Measurements from ENCODE around the gene TIRAP. TPM values are rescaled to one million over a fixed set of nuclear protein-coding genes. Genes with fewer than 3 reads are reported as not detected.

Gene TIRAP
- total RNA-seq, 2 donors from 2014 or later = 17.0 to 22.7 TPM

- no peak for DNase-seq
These were observed 53.2 kb downstream of the TIRAP start for GRCh38 chr11:126336138-126336541.

GRCh38 chr11:126336671-126337101, 53.8 kb downstream of the TIRAP start:
- DNase-seq (no peak), ATAC-seq (no peak)
- intact Hi-C loops (cut with DNase I, micrococcal nuclease) = no loop called here

More at GRCh38 chr11:126336138-126336541, 53.2 kb downstream of the TIRAP start:
- ATAC-seq = no peak
- intact Hi-C loops (cut with DNase I, micrococcal nuclease) = no loop called here

GRCh38 chr11:126337126-126337473, 54.2 kb downstream of the TIRAP start:
- ATAC-seq = no peak
- intact Hi-C loops (cut with DNase I, micrococcal nuclease) = no loop called here
- DNase-seq = no peak

GRCh38 chr11:126337474-126338241, 54.8 kb downstream of the TIRAP start:
- no peak for DNase-seq
- ATAC-seq = no peak
- intact Hi-C loops (cut with DNase I, micrococcal nuclease) = no loop called here

- ATAC-seq = no peak
- intact Hi-C loops (cut with DNase I, micrococcal nuclease) = no loop called here
- no peak for DNase-seq
These were observed 55.6 kb downstream of the TIRAP start for GRCh38 chr11:126338346-126339055.

GRCh38 chr11:126339073-126339862, 56.4 kb downstream of the TIRAP start:
- no peak for ATAC-seq
- intact Hi-C loops (cut with DNase I, micrococcal nuclease) = no loop called here
- no peak for DNase-seq

GRCh38 chr11:126339863-126340434, 57.1 kb downstream of the TIRAP start:
- ATAC-seq (no peak), DNase-seq (no peak)
- intact Hi-C loops (cut with DNase I, micrococcal nuclease) = no loop called here

- no peak for ATAC-seq
- no peak for DNase-seq
- intact Hi-C loops (cut with DNase I, micrococcal nuclease) = no loop called here
These were observed 58.2 kb downstream of the TIRAP start for GRCh38 chr11:126340960-126341606.

GRCh38 chr11:126341760-126342161, 58.9 kb downstream of the TIRAP start:
- DNase-seq = no peak
- intact Hi-C loops (cut with DNase I, micrococcal nuclease) = no loop called here
- no peak for ATAC-seq

- ATAC-seq = no peak
- intact Hi-C loops (cut with DNase I, micrococcal nuclease) = no loop called here
- no peak for DNase-seq
These were observed 60.2 kb downstream of the TIRAP start for GRCh38 chr11:126343051-126343450.

Other genes with a start within 250 kb of the TIRAP start
- 1 to 10 TPM; 2.9 to 10.0 TPM for gene CDON, start 220.2 kb upstream of the TIRAP start, total RNA-seq
- 10 to 100 TPM; 15.9 to 16.1 TPM for gene RPUSD4, start 71.4 kb upstream of the TIRAP start, total RNA-seq
- gene FAM118B, start 71.3 kb upstream of the TIRAP start, total RNA-seq = 10 to 100 TPM; 47.4 to 61.7 TPM
- gene SRPRA, start 14.2 kb upstream of the TIRAP start, total RNA-seq = 10 to 100 TPM; 75.5 to 82.6 TPM
- gene FOXRED1, start 13.9 kb upstream of the TIRAP start, total RNA-seq = 10 to 100 TPM; 25.5 to 35.7 TPM
- 10 to 100 TPM; 10.9 to 21.9 TPM for gene DCPS, start 21.0 kb downstream of the TIRAP start, total RNA-seq
- gene ST3GAL4, start 72.6 kb downstream of the TIRAP start, total RNA-seq = 100 to 1,000 TPM; 181 to 536 TPM

Measured in left colon (tissue), 2 donors.